Measurements from ENCODE around the gene CR1.

DNA sequence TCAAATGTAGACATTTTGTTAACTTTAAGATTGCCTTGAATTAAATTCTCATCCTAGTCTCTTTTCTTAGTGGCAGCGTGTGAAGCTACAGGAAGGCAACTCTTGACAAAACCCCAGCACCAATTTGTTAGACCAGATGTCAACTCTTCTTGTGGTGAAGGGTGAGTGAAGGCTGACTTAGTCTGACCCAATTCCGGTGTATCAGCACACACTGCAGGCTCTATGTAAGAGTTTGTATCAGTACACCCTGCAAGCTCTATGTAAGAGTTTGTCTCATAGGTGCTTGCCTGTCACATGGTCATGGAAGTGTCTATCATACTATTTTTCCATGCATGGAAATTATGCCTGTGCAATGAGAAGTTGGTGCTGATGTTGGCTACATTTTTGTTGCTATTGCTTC, 25.0 kb upstream of the CR1 start:
- TF ChIP-seq, protein P1, sequence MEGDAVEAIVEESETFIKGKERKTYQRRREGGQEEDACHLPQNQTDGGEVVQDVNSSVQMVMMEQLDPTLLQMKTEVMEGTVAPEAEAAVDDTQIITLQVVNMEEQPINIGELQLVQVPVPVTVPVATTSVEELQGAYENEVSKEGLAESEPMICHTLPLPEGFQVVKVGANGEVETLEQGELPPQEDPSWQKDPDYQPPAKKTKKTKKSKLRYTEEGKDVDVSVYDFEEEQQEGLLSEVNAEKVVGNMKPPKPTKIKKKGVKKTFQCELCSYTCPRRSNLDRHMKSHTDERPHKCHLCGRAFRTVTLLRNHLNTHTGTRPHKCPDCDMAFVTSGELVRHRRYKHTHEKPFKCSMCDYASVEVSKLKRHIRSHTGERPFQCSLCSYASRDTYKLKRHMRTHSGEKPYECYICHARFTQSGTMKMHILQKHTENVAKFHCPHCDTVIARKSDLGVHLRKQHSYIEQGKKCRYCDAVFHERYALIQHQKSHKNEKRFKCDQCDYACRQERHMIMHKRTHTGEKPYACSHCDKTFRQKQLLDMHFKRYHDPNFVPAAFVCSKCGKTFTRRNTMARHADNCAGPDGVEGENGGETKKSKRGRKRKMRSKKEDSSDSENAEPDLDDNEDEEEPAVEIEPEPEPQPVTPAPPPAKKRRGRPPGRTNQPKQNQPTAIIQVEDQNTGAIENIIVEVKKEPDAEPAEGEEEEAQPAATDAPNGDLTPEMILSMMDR (IDR thresholded peaks at IDR 0.05) = no peak
- TF ChIP-seq POLR2A (IDR thresholded peaks at IDR 0.05) = no peak

All from right lobe of liver (tissue), 4 donors.